NB4 (cell line): ENCODE results near the gene ZSWIM6.

Experiments
- CTCF ChIP-seq: IDR thresholded peaks from one replicate; pipeline ENCODE4 v1.5.1; 2012; ENCODE audit warnings: low read depth, low read length
- MYC ChIP-seq: IDR thresholded peaks from 2 replicates; pipeline ENCODE4 v1.6.1; 2011; ENCODE audit warnings: low read depth, low read length
- POLR2A ChIP-seq: IDR thresholded peaks from 2 replicates; pipeline ENCODE4 v1.6.1; 2011; ENCODE audit warnings: mild to moderate bottlenecking; ENCODE audit not compliant: insufficient read length; ENCODE audit errors: extremely low read depth

GRCh38 chr5:61340775-61341361 is 8.8 kb downstream of the ZSWIM6 start:
- no peak for TF ChIP-seq POLR2A
- TF ChIP-seq CTCF = no peak
- TF ChIP-seq MYC = no peak
